Hepatocyte (in vitro differentiated cells): Measurements from ENCODE around the gene CMTM7. TPM values are rescaled to one million over a fixed set of nuclear protein-coding genes. Genes with fewer than 3 reads are reported as not detected.

Experiments
- DNase-seq: peaks from one replicate; pipeline ENCODE4 v3.0.0-alpha.2; 2016; ENCODE audit warnings: low spot score
- H2AFZ ChIP-seq: fragments of 200-600 bp; sonication (generic); 2 replicates; pipeline ENCODE4 v1.6.0; 2016; ENCODE audit warnings: antibody characterized with exemption, mild to moderate bottlenecking
- H3K27ac ChIP-seq: fragments of 200-600 bp; sonication (generic); 2 replicates; pipeline ENCODE4 v1.5.1; 2016; ENCODE audit warnings: mild to moderate bottlenecking
- H3K27me3 ChIP-seq: fragments of 200-600 bp; sonication (generic); 2 replicates; pipeline ENCODE4 v1.6.1; 2016
- H3K36me3 ChIP-seq: fragments of 200-600 bp; sonication (generic); replicated peaks from 2 replicates; pipeline ENCODE4 v1.5.1; 2016; ENCODE audit warnings: low read depth; ENCODE audit not compliant: insufficient read depth
- H3K4me1 ChIP-seq: fragments of 200-600 bp; sonication (generic); 2 replicates; pipeline ENCODE4 v1.5.1; 2016; ENCODE audit warnings: mild to moderate bottlenecking, moderate library complexity; ENCODE audit not compliant: insufficient read depth
- H3K4me2 ChIP-seq: fragments of 200-600 bp; sonication (generic); 2 replicates; pipeline ENCODE4 v1.6.0; 2016
- H3K4me3 ChIP-seq: fragments of 200-600 bp; sonication (generic); 2 replicates; pipeline ENCODE4 v1.5.1; 2016; ENCODE audit warnings: mild to moderate bottlenecking
- H3K79me2 ChIP-seq: fragments of 200-600 bp; sonication (generic); 2 replicates; pipeline ENCODE4 v1.6.0; 2017; ENCODE audit warnings: mild to moderate bottlenecking
- H3K9me2 ChIP-seq: fragments of 200-600 bp; sonication (generic); replicated peaks from 2 replicates; pipeline ENCODE4 v1.6.0; 2017; ENCODE audit warnings: mild to moderate bottlenecking; ENCODE audit not compliant: insufficient read depth
- H3K9me3 ChIP-seq: fragments of 200-600 bp; sonication (generic); 2 replicates; pipeline ENCODE4 v1.5.1; 2016; ENCODE audit warnings: low read depth, mild to moderate bottlenecking
- H4K20me1 ChIP-seq: fragments of 200-600 bp; sonication (generic); 2 replicates; pipeline ENCODE4 v1.6.0; 2016; ENCODE audit warnings: mild to moderate bottlenecking; ENCODE audit not compliant: insufficient read depth, poor library complexity, severe bottlenecking
- EZH2 ChIP-seq: fragments of 200-600 bp; sonication (generic); IDR thresholded peaks from 2 replicates; pipeline ENCODE4 v1.6.1; 2016; ENCODE audit warnings: antibody characterized with exemption, mild to moderate bottlenecking, borderline replicate concordance
- EZH2phosphoT487 ChIP-seq: fragments of 200-600 bp; sonication (generic); IDR thresholded peaks from one replicate; pipeline ENCODE4 v1.6.1; 2018; ENCODE audit warnings: antibody characterized with exemption, mild to moderate bottlenecking, low read depth, moderate library complexity; ENCODE audit not compliant: unreplicated experiment, severe bottlenecking
- WGBS: methylation state at CpG from one replicate; pipeline ENCODE4 v1.1.6; 2016; ENCODE audit warnings: low lambda C conversion rate; ENCODE audit errors: missing lambda C conversion rate; 5-methylcytosine and 5-hydroxymethylcytosine counted together
- polyA plus RNA-seq: library from polyadenylated mRNA; unstranded; fragments of >200 nt; fragmentation: Nextera tagmentation; extraction: Ambion mirVana; gene quantifications from 2 replicates; pipeline ENCODE4 v1.2.1, GENCODE V29; 2016
- total RNA-seq: library from RNA; depleted of rRNA; stranded (reverse); fragments of >200 nt; gene quantifications from 2 replicates; pipeline ENCODE4 v1.2.3, GENCODE V29; 2014
- TF ChIP-seq, protein P1 (sequence below): fragments of 200-600 bp; sonication (generic); IDR thresholded peaks from 2 replicates; pipeline ENCODE4 v1.5.1; 2016; ENCODE audit warnings: antibody characterized with exemption, mild to moderate bottlenecking; ENCODE audit not compliant: poor library complexity

The CMTM7 gene
- total and polyA plus RNA-seq, 2 experiments from 2014 or later: 6.1 to 63.0 TPM

DNA sequence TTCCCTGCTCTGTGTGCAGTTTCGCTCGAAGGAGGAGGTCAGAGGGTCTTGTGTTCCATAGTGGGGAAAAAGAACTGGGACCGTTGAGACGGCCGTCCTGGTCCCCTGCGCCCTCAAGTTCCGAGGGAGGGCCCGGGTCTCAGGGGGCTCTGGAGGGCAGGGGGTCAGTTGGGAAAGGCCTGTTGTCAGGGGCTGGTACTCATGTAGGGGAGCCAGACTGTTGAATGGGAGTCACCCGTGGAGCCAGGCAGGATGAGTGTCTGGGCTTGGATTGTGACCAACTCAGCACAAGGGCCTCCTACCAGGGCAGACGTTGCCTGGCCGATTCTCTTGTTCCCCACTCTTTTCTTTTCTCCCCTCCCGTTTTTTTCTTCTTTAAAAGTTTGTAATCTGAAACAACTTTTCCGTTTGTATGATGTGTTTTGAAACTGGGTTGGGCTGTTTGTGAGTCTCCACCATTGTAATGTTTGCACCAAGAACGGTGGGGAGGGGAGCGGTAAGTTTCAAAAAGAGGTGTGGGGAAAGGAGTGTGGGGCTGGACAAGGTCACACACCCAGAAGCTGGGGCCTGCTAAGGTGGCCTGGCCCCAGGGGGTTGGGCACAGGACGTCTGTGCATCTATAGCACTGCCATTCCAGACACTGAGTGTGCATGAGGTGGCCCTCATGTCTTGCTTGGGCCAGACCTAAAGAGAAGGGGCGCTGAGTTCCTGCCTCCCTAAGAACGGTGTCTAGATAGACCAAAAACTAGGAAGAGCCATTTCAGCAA is 1.1 kb downstream of the CMTM7 start:
- H3K79me2 ChIP-seq: peaks cover 46% of the 10 kb centered on the region
- no peaks in the 10 kb centered on the region for H3K27me3 ChIP-seq
- H4K20me1 ChIP-seq: no peaks in the 10 kb centered on the region
- H3K4me3 ChIP-seq: peak overlapping the region; percentile 98
- peak overlapping the region; percentile 95 for H3K4me2 ChIP-seq
- H3K27ac ChIP-seq: peak overlapping the region; percentile 91
- H2AFZ ChIP-seq: peak overlapping the region; percentile 80
- no peaks in the 10 kb centered on the region for H3K9me3 ChIP-seq
- H3K4me1 ChIP-seq: peaks cover 5% of the 10 kb centered on the region
- 28% methylated on average over 18 of the region's 18 CpGs for WGBS
- no peak for TF ChIP-seq EZH2phosphoT487
- TF ChIP-seq EZH2: no peak
- TF ChIP-seq, protein P1, sequence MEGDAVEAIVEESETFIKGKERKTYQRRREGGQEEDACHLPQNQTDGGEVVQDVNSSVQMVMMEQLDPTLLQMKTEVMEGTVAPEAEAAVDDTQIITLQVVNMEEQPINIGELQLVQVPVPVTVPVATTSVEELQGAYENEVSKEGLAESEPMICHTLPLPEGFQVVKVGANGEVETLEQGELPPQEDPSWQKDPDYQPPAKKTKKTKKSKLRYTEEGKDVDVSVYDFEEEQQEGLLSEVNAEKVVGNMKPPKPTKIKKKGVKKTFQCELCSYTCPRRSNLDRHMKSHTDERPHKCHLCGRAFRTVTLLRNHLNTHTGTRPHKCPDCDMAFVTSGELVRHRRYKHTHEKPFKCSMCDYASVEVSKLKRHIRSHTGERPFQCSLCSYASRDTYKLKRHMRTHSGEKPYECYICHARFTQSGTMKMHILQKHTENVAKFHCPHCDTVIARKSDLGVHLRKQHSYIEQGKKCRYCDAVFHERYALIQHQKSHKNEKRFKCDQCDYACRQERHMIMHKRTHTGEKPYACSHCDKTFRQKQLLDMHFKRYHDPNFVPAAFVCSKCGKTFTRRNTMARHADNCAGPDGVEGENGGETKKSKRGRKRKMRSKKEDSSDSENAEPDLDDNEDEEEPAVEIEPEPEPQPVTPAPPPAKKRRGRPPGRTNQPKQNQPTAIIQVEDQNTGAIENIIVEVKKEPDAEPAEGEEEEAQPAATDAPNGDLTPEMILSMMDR: no peak
- H3K36me3 ChIP-seq: no peaks in the 10 kb centered on the region
- DNase-seq: peak; percentile 60
- H3K9me2 ChIP-seq: no peaks in the 10 kb centered on the region

DNA sequence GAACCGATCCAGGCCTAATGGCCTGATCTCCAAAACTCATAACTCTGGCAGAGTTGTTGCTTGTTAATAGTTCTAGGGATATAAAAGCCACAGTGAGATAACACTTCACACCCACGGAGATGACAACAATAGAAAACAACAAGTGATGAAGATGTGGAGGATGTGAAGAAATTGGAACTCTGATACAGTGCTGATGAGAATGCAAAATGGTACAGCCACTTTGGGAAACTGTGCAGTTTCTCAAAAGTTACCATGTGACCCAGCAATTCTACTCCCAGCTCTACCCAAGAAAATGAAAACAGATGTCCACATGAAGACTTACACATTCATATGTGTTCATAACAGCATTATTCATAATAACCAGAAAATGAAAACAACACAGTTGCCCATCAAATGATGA is 3.8 kb downstream of the CMTM7 start:
- Histone ChIP-seq H3K27me3 (no peaks in the 10 kb centered on the region), H4K20me1 (no peaks in the 10 kb centered on the region), H3K4me2 (no peak overlapping the region), H3K4me1 (peaks cover 5% of the 10 kb centered on the region), H3K4me3 (no peak overlapping the region), H3K27ac (no peak overlapping the region), H3K36me3 (no peaks in the 10 kb centered on the region), H3K9me3 (no peaks in the 10 kb centered on the region), H3K79me2 (peaks cover 56% of the 10 kb centered on the region), H2AFZ (no peak overlapping the region), H3K9me2 (no peaks in the 10 kb centered on the region)
- no peak for DNase-seq
- TF ChIP-seq, protein P1: no peak
- TF ChIP-seq EZH2 (no peak), EZH2phosphoT487 (no peak)
- 80% methylated on average over 2 of the region's 2 CpGs for WGBS

DNA sequence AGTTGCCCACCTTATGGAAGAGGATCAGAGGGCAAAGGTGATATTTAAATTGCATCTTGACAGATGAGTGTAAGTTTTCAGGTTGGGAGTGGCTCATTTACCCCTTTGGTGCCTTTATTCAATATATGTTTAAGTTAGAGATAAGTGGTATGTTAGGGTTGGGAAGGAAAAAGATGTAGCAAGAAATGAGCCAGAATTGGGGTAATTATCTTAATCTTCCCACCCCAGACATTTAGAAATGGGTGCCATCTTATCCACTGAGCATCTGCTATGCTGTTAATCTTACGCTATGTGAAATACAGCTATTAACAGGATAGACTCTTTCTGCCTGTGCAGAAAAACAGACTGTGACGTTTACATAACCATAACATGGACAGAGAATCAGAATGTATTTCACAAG is 6.3 kb downstream of the CMTM7 start:
- Histone ChIP-seq H4K20me1 (no peaks in the 10 kb centered on the region), H3K27ac (no peak overlapping the region), H3K27me3 (no peaks in the 10 kb centered on the region), H3K4me1 (peaks cover 11% of the 10 kb centered on the region), H3K4me2 (no peak overlapping the region), H3K79me2 (peaks cover 57% of the 10 kb centered on the region), H3K9me2 (no peaks in the 10 kb centered on the region), H3K9me3 (no peaks in the 10 kb centered on the region), H3K36me3 (no peaks in the 10 kb centered on the region), H2AFZ (no peak overlapping the region), H3K4me3 (no peak overlapping the region)
- DNase-seq: no peak
- 86% methylated on average over 2 of the region's 2 CpGs for WGBS
- TF ChIP-seq, protein P1: no peak
- TF ChIP-seq EZH2phosphoT487 (no peak), EZH2 (no peak)
